OCI-LY3 (cell line): ENCODE results near the gene MACF1.
"Not testable (repeated sequence)": the region's sequence is repeated elsewhere in the genome, so short reads cannot be mapped to it uniquely, and the experiment has no call there.

Source experiments
- H2AFZ ChIP-seq: fragments of 200-600, 300-600 bp; shearing (Covaris generic); 2 replicates; pipeline ENCODE4 v1.6.0; 2014; ENCODE audit warnings: antibody characterized with exemption, low read depth, low read length
- H3K27ac ChIP-seq: fragments of 200-600, 300-600 bp; sonication (generic); 2 replicates; pipeline ENCODE4 v1.5.1; 2014; ENCODE audit warnings: mild to moderate bottlenecking, low read length, moderate library complexity, mixed read lengths
- H3K27me3 ChIP-seq: fragments of 200-600, 300-600 bp; sonication (generic); 2 replicates; pipeline ENCODE4 v1.6.1; 2014; ENCODE audit warnings: low read depth, low read length, mixed read lengths
- H3K36me3 ChIP-seq: fragments of 200-600, 300-600 bp; sonication (generic); replicated peaks from 2 replicates; pipeline ENCODE3; 2014; ENCODE audit warnings: low read depth, low read length, mixed read lengths
- H3K4me1 ChIP-seq: fragments of 300-600, 200-600 bp; sonication (generic); 2 replicates; pipeline ENCODE4 v1.6.1; 2014; ENCODE audit warnings: low read length, mixed read lengths
- H3K4me2 ChIP-seq: fragments of 200-600, 300-600 bp; sonication (generic); 2 replicates; pipeline ENCODE4 v1.6.1; 2014; ENCODE audit warnings: low read length, mixed read lengths
- H3K4me3 ChIP-seq: fragments of 300-600, 200-600 bp; sonication (generic); 2 replicates; pipeline ENCODE4 v1.5.1; 2014; ENCODE audit warnings: antibody characterized with exemption, mild to moderate bottlenecking, low read length, moderate library complexity
- H3K79me2 ChIP-seq: fragments of 300-600, 200-600 bp; shearing (Covaris generic); 2 replicates; pipeline ENCODE4 v1.6.1; 2014; ENCODE audit warnings: mild to moderate bottlenecking, low read length, mixed read lengths
- H3K9ac ChIP-seq: fragments of 300-600, 200-600 bp; shearing (Covaris generic); 2 replicates; pipeline ENCODE4 v1.6.0; 2014; ENCODE audit warnings: mild to moderate bottlenecking, low read length, moderate library complexity
- H3K9me3 ChIP-seq: fragments of 200-600, 300-600 bp; shearing (Covaris generic); 2 replicates; pipeline ENCODE4 v1.6.1; 2014; ENCODE audit warnings: low read length, mixed read lengths; ENCODE audit not compliant: insufficient read depth
- H4K20me1 ChIP-seq: fragments of 200-600, 300-600 bp; sonication (generic); 2 replicates; pipeline ENCODE4 v1.6.1; 2016; ENCODE audit warnings: low read length, mixed read lengths; ENCODE audit not compliant: insufficient read depth

Gene MACF1

DNA sequence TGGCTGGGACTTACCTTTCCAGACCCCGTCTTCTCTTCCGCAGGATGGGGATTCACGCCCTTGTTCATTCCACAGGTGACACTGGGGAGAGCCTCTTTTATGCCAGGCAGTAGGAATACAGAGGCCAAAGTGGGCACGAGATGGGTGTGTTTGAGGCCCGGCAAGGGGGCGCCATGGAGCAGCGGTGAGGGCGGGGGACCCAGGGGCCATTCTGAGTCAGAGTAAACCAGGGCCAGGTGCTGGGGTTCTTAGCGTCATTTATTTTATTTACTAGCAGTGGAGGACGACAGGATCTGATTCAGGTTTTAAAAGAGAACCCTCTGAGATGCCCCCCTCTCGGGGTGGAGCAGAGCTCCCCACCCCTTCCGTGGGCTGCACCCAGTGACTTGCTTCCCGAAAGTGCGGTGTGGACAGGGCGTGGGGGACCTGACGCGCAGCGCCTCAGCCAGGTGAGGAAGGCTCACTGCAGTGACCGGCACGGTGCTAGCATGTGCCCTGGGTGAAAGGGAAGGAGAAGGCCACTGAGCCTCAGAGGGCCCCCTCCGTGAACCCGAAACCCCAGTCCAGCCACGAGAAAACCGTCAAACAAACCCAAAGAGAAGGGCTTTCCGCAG is 307.8 kb downstream of the MACF1 start:
- H4K20me1 ChIP-seq, H3K4me1 ChIP-seq, H3K4me3 ChIP-seq: not testable (repeated sequence)

DNA sequence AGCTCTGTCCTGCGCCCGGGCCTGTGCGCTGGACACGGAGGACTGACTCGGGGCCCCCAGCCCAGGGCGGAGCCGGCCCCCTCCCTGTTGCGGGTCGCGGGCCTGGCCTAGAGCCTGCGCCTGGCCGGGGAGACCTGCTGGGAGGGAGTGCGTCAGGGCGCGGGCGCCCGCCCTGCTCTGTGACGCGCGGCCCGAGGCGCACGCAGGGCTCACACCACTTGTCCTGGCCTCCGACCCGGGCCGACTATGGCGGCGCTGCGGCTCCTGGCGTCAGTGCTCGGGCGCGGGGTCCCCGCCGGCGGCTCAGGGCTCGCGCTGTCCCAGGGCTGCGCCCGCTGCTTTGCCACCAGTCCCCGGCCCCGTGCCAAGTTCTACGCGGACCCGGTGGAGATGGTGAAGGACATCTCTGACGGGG is 310.2 kb downstream of the MACF1 start:
- H4K20me1 ChIP-seq, H3K27me3 ChIP-seq, H3K36me3 ChIP-seq, H3K4me1 ChIP-seq, H3K9ac ChIP-seq, H2AFZ ChIP-seq, H3K79me2 ChIP-seq, H3K27ac ChIP-seq, H3K9me3 ChIP-seq: not testable (repeated sequence)
- Histone ChIP-seq H3K4me2 (peak overlapping the region; percentile 22; the same call in 1 of the 2 replicates), H3K4me3 (peak overlapping the region; percentile 44)

More for the DNA sequence above, 307.8 kb downstream of the MACF1 start:
- H3K79me2 ChIP-seq, H3K27ac ChIP-seq, H3K4me2 ChIP-seq, H2AFZ ChIP-seq, H3K36me3 ChIP-seq, H3K9me3 ChIP-seq, H3K27me3 ChIP-seq, H3K9ac ChIP-seq: not testable (repeated sequence)

GRCh38 chr1:39515131-39516086 is 310.9 kb downstream of the MACF1 start:
- H3K4me2 ChIP-seq, H3K9ac ChIP-seq, H3K79me2 ChIP-seq, H3K36me3 ChIP-seq, H2AFZ ChIP-seq, H4K20me1 ChIP-seq, H3K4me1 ChIP-seq, H3K27me3 ChIP-seq, H3K9me3 ChIP-seq, H3K27ac ChIP-seq: not testable (repeated sequence)
- peak overlapping the region; percentile 44; the same call in 1 of the 2 replicates for H3K4me3 ChIP-seq

- not testable (repeated sequence) for H3K79me2 ChIP-seq, H3K9ac ChIP-seq, H3K4me3 ChIP-seq, H3K27ac ChIP-seq, H3K9me3 ChIP-seq, H2AFZ ChIP-seq, H4K20me1 ChIP-seq, H3K4me2 ChIP-seq, H3K27me3 ChIP-seq, H3K36me3 ChIP-seq, H3K4me1 ChIP-seq
Observed at GRCh38 chr1:39516841-39517240, 312.3 kb downstream of the MACF1 start.

DNA sequence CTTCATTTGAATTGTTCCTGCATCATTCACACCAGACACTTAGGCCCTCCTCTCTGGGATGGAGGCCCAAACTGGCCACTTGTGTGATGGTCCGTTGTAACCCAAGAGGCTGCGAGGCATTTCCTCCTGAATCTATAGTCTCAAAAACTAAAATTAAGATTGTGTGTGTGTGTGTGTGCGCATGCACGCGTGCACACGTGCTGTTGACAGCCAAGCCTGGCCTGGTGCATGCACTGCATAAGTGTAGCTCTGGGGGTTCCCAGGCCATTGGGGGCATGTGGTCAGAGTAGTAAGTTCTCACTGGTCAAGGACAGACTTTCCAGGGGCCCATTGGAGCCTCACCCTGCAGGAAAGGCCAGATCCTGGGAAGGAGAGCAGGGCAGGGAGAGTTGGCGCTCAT is 313.4 kb downstream of the MACF1 start:
- H3K27me3 ChIP-seq, H3K79me2 ChIP-seq, H3K9ac ChIP-seq: not testable (repeated sequence)

DNA sequence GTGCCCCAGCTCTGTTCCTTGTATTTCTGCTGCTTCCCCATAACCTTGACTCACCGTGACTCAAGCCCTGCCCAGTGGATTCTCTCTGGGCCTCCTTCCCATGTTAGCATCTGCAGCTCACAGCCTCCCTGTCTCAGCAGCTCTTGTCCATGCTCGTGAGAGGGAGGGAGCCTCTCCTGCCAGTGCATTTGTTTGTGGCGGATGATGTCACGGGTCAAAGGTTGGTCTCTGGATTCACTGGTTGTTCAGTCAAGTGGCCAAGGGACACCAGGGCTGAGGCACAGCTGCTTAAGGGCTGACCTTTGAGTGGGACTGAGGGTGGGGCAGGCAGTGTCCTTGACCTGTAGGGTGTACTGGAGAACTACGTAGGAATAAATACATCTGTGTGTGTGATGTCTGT is 314.9 kb downstream of the MACF1 start:
- not testable (repeated sequence) for H3K79me2 ChIP-seq, H3K4me3 ChIP-seq, H3K27ac ChIP-seq, H3K4me2 ChIP-seq, H4K20me1 ChIP-seq, H3K36me3 ChIP-seq, H3K9ac ChIP-seq, H3K9me3 ChIP-seq, H3K27me3 ChIP-seq, H3K4me1 ChIP-seq, H2AFZ ChIP-seq

More for the DNA sequence above, 313.4 kb downstream of the MACF1 start:
- not testable (repeated sequence) for H3K36me3 ChIP-seq, H4K20me1 ChIP-seq, H3K4me3 ChIP-seq, H3K9me3 ChIP-seq, H3K4me1 ChIP-seq, H3K4me2 ChIP-seq, H3K27ac ChIP-seq, H2AFZ ChIP-seq

DNA sequence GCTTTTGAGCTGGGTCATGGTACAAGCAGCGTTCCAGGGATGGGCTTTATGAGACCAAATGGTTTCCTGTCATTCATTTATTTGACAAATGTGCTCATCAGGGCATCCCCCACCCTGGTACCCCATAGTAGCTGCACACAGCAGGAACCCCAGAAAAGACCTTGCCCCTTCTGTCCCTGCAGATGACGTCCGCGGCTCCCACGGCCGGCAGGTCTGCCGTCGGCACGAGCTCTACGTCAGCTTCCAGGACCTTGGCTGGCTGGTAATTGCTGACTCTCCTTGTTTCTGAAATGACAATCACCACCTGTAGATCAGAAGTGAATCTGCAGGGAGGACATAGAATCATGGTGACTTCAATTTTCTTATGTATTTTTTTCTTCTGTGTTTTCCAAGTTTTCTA is 317.7 kb downstream of the MACF1 start:
- not testable (repeated sequence) for H3K27ac ChIP-seq, H3K9ac ChIP-seq, H3K9me3 ChIP-seq, H3K36me3 ChIP-seq, H3K79me2 ChIP-seq, H2AFZ ChIP-seq, H3K27me3 ChIP-seq, H3K4me3 ChIP-seq, H4K20me1 ChIP-seq, H3K4me2 ChIP-seq
- peaks cover 15% of the 10 kb centered on the region for H3K4me1 ChIP-seq
